Vagina (tissue), 2 donors: ENCODE measurements around the gene FRRS1L.

Source experiments
- POLR2A ChIP-seq, 2 donors: fragments of 450-650 bp; IDR thresholded peaks; one replicate each; pipeline ENCODE4 v1.6.1; 2017; ENCODE audit warnings: antibody characterized with exemption in 2 of 2, mild to moderate bottlenecking in 2 of 2, moderate library complexity in 2 of 2
- POLR2AphosphoS5 ChIP-seq, 2 donors: sonication (generic); formaldehyde crosslinking; IDR thresholded peaks; one replicate each; pipeline ENCODE4 v1.9.0; 2017; ENCODE audit warnings: antibody characterized with exemption in 2 of 2, mild to moderate bottlenecking in 2 of 2, low read depth in 1 of 2; ENCODE audit not compliant: insufficient read depth in 1 of 2
- TF ChIP-seq, protein P1 (sequence below), 3 experiments: fragments of 450-650 bp in 2 of 3; fragments of 200-600 bp in 1 of 3; sonication (generic) in 1 of 3; IDR thresholded peaks; one replicate each; pipeline ENCODE4 v1.5.1; 2017 to 2019; ENCODE audit warnings: antibody characterized with exemption in 3 of 3, mild to moderate bottlenecking in 2 of 3, moderate library complexity in 2 of 3

DNA sequence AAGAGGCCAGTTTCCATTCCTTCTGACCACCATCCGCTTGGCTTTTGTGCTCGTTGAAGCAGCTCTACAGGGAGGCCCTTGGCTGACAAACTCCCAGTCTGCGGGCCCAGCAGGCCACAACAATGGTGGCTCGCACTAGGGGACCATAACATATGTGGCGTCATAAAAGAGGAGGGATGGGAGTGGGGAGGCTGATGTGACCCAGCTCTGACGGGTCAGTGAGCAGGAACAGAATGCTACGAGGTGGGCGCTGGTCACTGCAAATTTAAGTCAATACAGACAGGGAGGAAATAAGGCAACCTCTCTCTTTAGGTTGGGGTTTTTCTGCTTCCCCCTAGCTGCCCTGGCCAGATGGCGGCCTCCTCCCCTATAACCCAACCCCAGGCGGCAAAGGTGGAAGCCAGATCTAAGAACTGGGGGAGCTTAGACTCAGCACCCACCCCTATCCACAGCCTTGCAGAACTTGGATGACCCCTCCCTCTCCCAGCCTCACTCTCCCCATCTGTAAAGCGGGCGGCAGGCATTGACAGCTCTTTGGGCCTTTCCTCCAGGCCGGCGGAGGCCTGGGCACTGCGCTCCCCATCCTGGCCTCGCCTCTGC is 778 bp downstream of the FRRS1L start:
- TF ChIP-seq, protein P1, sequence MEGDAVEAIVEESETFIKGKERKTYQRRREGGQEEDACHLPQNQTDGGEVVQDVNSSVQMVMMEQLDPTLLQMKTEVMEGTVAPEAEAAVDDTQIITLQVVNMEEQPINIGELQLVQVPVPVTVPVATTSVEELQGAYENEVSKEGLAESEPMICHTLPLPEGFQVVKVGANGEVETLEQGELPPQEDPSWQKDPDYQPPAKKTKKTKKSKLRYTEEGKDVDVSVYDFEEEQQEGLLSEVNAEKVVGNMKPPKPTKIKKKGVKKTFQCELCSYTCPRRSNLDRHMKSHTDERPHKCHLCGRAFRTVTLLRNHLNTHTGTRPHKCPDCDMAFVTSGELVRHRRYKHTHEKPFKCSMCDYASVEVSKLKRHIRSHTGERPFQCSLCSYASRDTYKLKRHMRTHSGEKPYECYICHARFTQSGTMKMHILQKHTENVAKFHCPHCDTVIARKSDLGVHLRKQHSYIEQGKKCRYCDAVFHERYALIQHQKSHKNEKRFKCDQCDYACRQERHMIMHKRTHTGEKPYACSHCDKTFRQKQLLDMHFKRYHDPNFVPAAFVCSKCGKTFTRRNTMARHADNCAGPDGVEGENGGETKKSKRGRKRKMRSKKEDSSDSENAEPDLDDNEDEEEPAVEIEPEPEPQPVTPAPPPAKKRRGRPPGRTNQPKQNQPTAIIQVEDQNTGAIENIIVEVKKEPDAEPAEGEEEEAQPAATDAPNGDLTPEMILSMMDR (IDR thresholded peaks at IDR 0.05), result no peak
- TF ChIP-seq POLR2A (IDR thresholded peaks at IDR 0.05) (no peak), POLR2AphosphoS5 (IDR thresholded peaks at IDR 0.05; ENCODE audit: insufficient read depth in 1 of 2, low read depth in 1 of 2) (no peak)
